Activated CD8-positive, alpha-beta T cell treated with anti-CD3 and anti-CD28 coated beads for 36 hours (primary cell): ENCODE measurements around the gene PALM. TPM values are rescaled to one million over a fixed set of nuclear protein-coding genes. Genes with fewer than 3 reads are reported as not detected.
"Not testable (repeated sequence)": the region's sequence is repeated elsewhere in the genome, so short reads cannot be mapped to it uniquely, and the experiment has no call there.

Experiments
- ATAC-seq: fragments of 200-7000 bp; cut with Tn5 transposase; one replicate; pipeline ENCODE4 v1.10.0; 2021; ENCODE audit warnings: mild to moderate bottlenecking, moderate library complexity
- CTCF ChIA-PET: fragments of 350-600 bp; sonication (Branson Sonifier 250); formaldehyde crosslinking; loops from one replicate; lab custom pipeline; 2021; ENCODE audit warnings: antibody characterized with exemption; lab: Charles Lee
- POLR2A ChIA-PET: fragments of 350-600 bp; sonication (Branson Sonifier 250); formaldehyde crosslinking; loops from one replicate; lab custom pipeline; 2021; ENCODE audit warnings: antibody characterized with exemption; lab: Charles Lee
- DNase-seq: peaks from one replicate; pipeline ENCODE4 v3.0.0-alpha.2; 2020
- H3K27ac Mint-ChIP-seq: one replicate; pipeline ENCODE4 v1.8.0; 2021; ENCODE audit warnings: mild to moderate bottlenecking, mixed read lengths
- H3K27me3 Mint-ChIP-seq: one replicate; pipeline ENCODE4 v1.8.0; 2021; ENCODE audit warnings: mixed read lengths
- H3K36me3 Mint-ChIP-seq: one replicate; pipeline ENCODE4 v1.8.0; 2021; ENCODE audit warnings: low read depth, mixed read lengths
- H3K4me1 Mint-ChIP-seq: one replicate; pipeline ENCODE4 v1.8.0; 2021; ENCODE audit warnings: low read depth, mixed read lengths
- H3K4me3 Mint-ChIP-seq: one replicate; pipeline ENCODE4 v1.8.0; 2021; ENCODE audit warnings: mild to moderate bottlenecking, moderate library complexity, mixed read lengths
- H3K9me3 Mint-ChIP-seq: one replicate; pipeline ENCODE4 v1.8.0; 2021; ENCODE audit warnings: mixed read lengths
- CTCF ChIP-seq: fragments of 200-600 bp; IDR thresholded peaks from one replicate; pipeline ENCODE4 v1.8.0; 2022; ENCODE audit warnings: antibody characterized with exemption, mild to moderate bottlenecking
- intact Hi-C: fragments of 100-400 bp; cut with micrococcal nuclease; formaldehyde crosslinking; loops from one replicate; pipeline ENCODE4 v1.10.0; 2022
- total RNA-seq, 2 experiments: library from RNA; stranded (reverse); gene quantifications; one replicate each; pipeline ENCODE4 v1.2.3, GENCODE V29; 2021

PALM gene
- total RNA-seq, 2 experiments from 2014 or later: 0.22 to 0.36 TPM

GRCh38 chr19:742540-743075, 33.9 kb downstream of the PALM start:
- POLR2A ChIA-PET: no interaction called here
- H3K36me3 Mint-ChIP-seq: no peaks in the 10 kb centered on the region
- TF ChIP-seq CTCF: no peak
- peaks cover 5% of the 10 kb centered on the region for H3K9me3 Mint-ChIP-seq
- intact Hi-C loops: no loop called here
- peaks cover 1% of the 10 kb centered on the region for H3K27me3 Mint-ChIP-seq
- no peaks in the 10 kb centered on the region for H3K4me1 Mint-ChIP-seq
- no peak for ATAC-seq
- no peak overlapping the region for H3K27ac Mint-ChIP-seq
- no peak for DNase-seq
- H3K4me3 Mint-ChIP-seq: no peak overlapping the region
- CTCF ChIA-PET: no interaction called here

- Mint-ChIP-seq H3K9me3 (peaks cover 5% of the 10 kb centered on the region), H3K27ac (no peak overlapping the region), H3K4me3 (no peak overlapping the region), H3K27me3 (no peaks in the 10 kb centered on the region), H3K36me3 (no peaks in the 10 kb centered on the region), H3K4me1 (no peaks in the 10 kb centered on the region)
- intact Hi-C loops: no loop called here
- no peak for TF ChIP-seq CTCF
- DNase-seq (no peak), ATAC-seq (no peak)
- POLR2A ChIA-PET: no interaction called here
- CTCF ChIA-PET: no interaction called here
Observed at GRCh38 chr19:743168-743687, 34.5 kb downstream of the PALM start.

- ATAC-seq, H3K4me1 Mint-ChIP-seq: not testable (repeated sequence)
Observed at GRCh38 chr19:745138-745537, 36.4 kb downstream of the PALM start.

DNA sequence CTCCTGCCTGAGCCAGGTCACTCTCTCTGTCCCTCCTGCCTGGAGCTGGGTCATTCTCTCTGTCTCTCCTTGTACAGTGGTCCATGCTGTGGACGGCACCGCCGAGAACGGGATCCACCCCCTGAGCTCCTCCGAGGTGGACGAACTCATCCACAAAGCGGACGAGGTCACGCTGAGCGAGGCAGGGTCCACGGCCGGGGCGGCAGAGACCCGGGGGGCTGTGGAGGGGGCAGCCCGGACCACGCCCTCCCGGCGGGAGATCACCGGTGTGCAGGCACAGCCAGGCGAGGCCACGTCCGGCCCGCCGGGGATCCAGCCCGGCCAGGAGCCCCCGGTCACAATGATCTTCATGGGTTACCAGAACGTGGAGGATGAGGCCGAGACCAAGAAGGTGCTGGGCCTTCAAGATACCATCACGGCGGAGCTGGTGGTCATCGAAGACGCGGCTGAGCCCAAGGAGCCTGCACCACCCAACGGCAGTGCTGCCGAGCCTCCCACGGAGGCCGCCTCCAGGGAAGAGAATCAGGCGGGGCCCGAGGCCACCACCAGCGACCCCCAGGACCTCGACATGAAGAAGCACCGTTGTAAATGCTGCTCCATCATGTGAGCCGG, 37.6 kb downstream of the PALM start:
- DNase-seq: no peak
- peaks cover 5% of the 10 kb centered on the region for H3K9me3 Mint-ChIP-seq
- intact Hi-C loops: no loop called here
- H3K27me3 Mint-ChIP-seq: no peaks in the 10 kb centered on the region
- ChIA-PET POLR2A (no interaction called here), CTCF (no interaction called here)
- ATAC-seq: no peak
- H3K36me3 Mint-ChIP-seq: no peaks in the 10 kb centered on the region
- no peak overlapping the region for H3K4me3 Mint-ChIP-seq
- no peak overlapping the region for H3K27ac Mint-ChIP-seq
- TF ChIP-seq CTCF: no peak
- no peaks in the 10 kb centered on the region for H3K4me1 Mint-ChIP-seq

More at GRCh38 chr19:745138-745537, 36.4 kb downstream of the PALM start:
- H3K4me3 Mint-ChIP-seq, CTCF ChIA-PET, H3K27ac Mint-ChIP-seq, DNase-seq, H3K27me3 Mint-ChIP-seq, POLR2A ChIA-PET, H3K9me3 Mint-ChIP-seq, H3K36me3 Mint-ChIP-seq, intact Hi-C loops: not testable (repeated sequence)

GRCh38 chr19:746956-747355, 38.2 kb downstream of the PALM start:
- no peak overlapping the region for H3K27ac Mint-ChIP-seq
- no peaks in the 10 kb centered on the region for H3K36me3 Mint-ChIP-seq
- H3K4me3 Mint-ChIP-seq: no peak overlapping the region
- H3K4me1 Mint-ChIP-seq: no peaks in the 10 kb centered on the region
- DNase-seq (no peak), ATAC-seq (no peak)
- no peaks in the 10 kb centered on the region for H3K27me3 Mint-ChIP-seq
- intact Hi-C loops: no loop called here
- ChIA-PET CTCF (no interaction called here), POLR2A (no interaction called here)
- TF ChIP-seq CTCF: no peak
- H3K9me3 Mint-ChIP-seq: peaks cover 5% of the 10 kb centered on the region
